PC-3 (cell line): ENCODE measurements around the gene HDAC11. TPM values are rescaled to one million over a fixed set of nuclear protein-coding genes. Genes with fewer than 3 reads are reported as not detected.
"Not testable (repeated sequence)": the region's sequence is repeated elsewhere in the genome, so short reads cannot be mapped to it uniquely, and the experiment has no call there.

Experiments
- ATAC-seq: fragments of 200-7000 bp; cut with Tn5 transposase; 2 replicates; pipeline ENCODE4 v1.9.1; 2020; ENCODE audit warnings: mild to moderate bottlenecking, moderate library complexity
- BruUV-seq: library from RNA; stranded (reverse); fragments of 400-500 nt; replicated peaks from 2 replicates; lab custom pipeline; 2021; lab: Mats Ljungman, UMichigan
- CTCF ChIA-PET: fragments of 300-600 bp; sonication (Branson Sonifier 250); formaldehyde crosslinking; loops from one replicate; lab custom pipeline; 2022; ENCODE audit warnings: antibody characterized with exemption; lab: Charles Lee
- POLR2A ChIA-PET: fragments of 300-600 bp; sonication (Branson Sonifier 250); formaldehyde crosslinking; loops from one replicate; lab custom pipeline; 2022; ENCODE audit warnings: antibody characterized with exemption; ENCODE audit not compliant: unreplicated experiment; lab: Charles Lee
- DNase-seq: peaks from one replicate; pipeline ENCODE4 v3.0.0-alpha.2; 2015
- H2AFZ ChIP-seq: fragments of 300-600 bp; sonication (generic); 2 replicates; pipeline ENCODE4 v1.6.0; 2016; ENCODE audit warnings: antibody characterized with exemption, low read length
- H3F3A ChIP-seq: fragments of 300-600 bp; sonication (generic); one replicate; pipeline ENCODE4 v1.6.0; 2017; ENCODE audit warnings: antibody characterized with exemption, low read length, control low read depth, mild to moderate bottlenecking; ENCODE audit not compliant: unreplicated experiment
- H3K27ac ChIP-seq: fragments of 300-600 bp; sonication (generic); 2 replicates; pipeline ENCODE4 v1.5.1; 2016; ENCODE audit warnings: mild to moderate bottlenecking, low read length
- H3K27me3 ChIP-seq: fragments of 300-600 bp; sonication (generic); 2 replicates; pipeline ENCODE4 v1.6.1; 2016; ENCODE audit warnings: low read length, mixed read lengths
- H3K36me3 ChIP-seq: fragments of 300-600 bp; sonication (generic); 2 replicates; pipeline ENCODE4 v1.6.1; 2016; ENCODE audit warnings: low read depth, mixed run types, low read length, mixed read lengths
- H3K4me1 ChIP-seq: fragments of 300-600 bp; sonication (generic); 2 replicates; pipeline ENCODE4 v1.5.1; 2016; ENCODE audit warnings: low read length; ENCODE audit not compliant: insufficient read depth
- H3K4me2 ChIP-seq: fragments of 300-600 bp; sonication (generic); 2 replicates; pipeline ENCODE4 v1.6.0; 2016; ENCODE audit warnings: low read length
- H3K4me3 ChIP-seq: fragments of 300-600 bp; sonication (generic); 2 replicates; pipeline ENCODE4 v1.5.1; 2016; ENCODE audit warnings: mild to moderate bottlenecking, low read length, mixed read lengths
- H3K79me2 ChIP-seq: fragments of 300-600 bp; sonication (generic); 2 replicates; pipeline ENCODE4 v1.6.1; 2017; ENCODE audit warnings: low read length, mixed read lengths
- H3K9ac ChIP-seq: fragments of 300-600 bp; sonication (generic); 2 replicates; pipeline ENCODE4 v1.6.0; 2016; ENCODE audit warnings: mild to moderate bottlenecking, low read length
- H3K9me2 ChIP-seq: fragments of 300-600 bp; sonication (generic); replicated peaks from 2 replicates; pipeline ENCODE4 v1.6.1; 2016; ENCODE audit warnings: mixed run types, low read length, mixed read lengths
- H3K9me3 ChIP-seq: fragments of 300-600 bp; sonication (generic); 2 replicates; pipeline ENCODE4 v1.6.1; 2016; ENCODE audit warnings: low read length, mixed read lengths
- H4K20me1 ChIP-seq: fragments of 300-600 bp; sonication (generic); 2 replicates; pipeline ENCODE4 v1.6.1; 2016; ENCODE audit warnings: low read length, mixed read lengths
- CTCF ChIP-seq: fragments of 300-600 bp; sonication (generic); conservative IDR thresholded peaks from 2 replicates; pipeline ENCODE4 v1.5.1; 2017; ENCODE audit warnings: antibody characterized with exemption, low read depth, mild to moderate bottlenecking, low read length
- EZH2 ChIP-seq: fragments of 300-600 bp; sonication (generic); IDR thresholded peaks from one replicate; pipeline ENCODE4 v1.6.1; 2017; ENCODE audit warnings: antibody characterized with exemption, mild to moderate bottlenecking, low read length; ENCODE audit not compliant: unreplicated experiment
- EZH2phosphoT487 ChIP-seq: fragments of 300-600 bp; sonication (generic); IDR thresholded peaks from 2 replicates; pipeline ENCODE4 v1.6.1; 2018; ENCODE audit warnings: mild to moderate bottlenecking, antibody characterized with exemption, low read length, borderline replicate concordance
- intact Hi-C: fragments of 100-400 bp; cut with micrococcal nuclease; formaldehyde crosslinking; loops from 2 replicates; pipeline ENCODE4 v1.9.0; 2023
- total RNA-seq: library from RNA; depleted of rRNA; stranded (reverse); fragments of >200 nt; gene quantifications from 2 replicates; pipeline ENCODE4 v1.2.3, GENCODE V29; 2014

Gene HDAC11
- total RNA-seq, 1 experiment from 2014 or later = 24.2 TPM

GRCh38 chr3:13497386-13497785, 17.3 kb downstream of the HDAC11 start:
- BruUV-seq = no TSS peak
- Histone ChIP-seq H3K4me1 (peaks cover 11% of the 10 kb centered on the region), H3K79me2 (no peaks in the 10 kb centered on the region), H3F3A (no peaks in the 10 kb centered on the region), H2AFZ (no peak overlapping the region), H3K9me3 (no peaks in the 10 kb centered on the region), H3K9ac (no peak overlapping the region), H3K4me3 (no peak overlapping the region), H3K9me2 (no peaks in the 10 kb centered on the region), H4K20me1 (no peaks in the 10 kb centered on the region), H3K27ac (no peak overlapping the region), H3K27me3 (no peaks in the 10 kb centered on the region), H3K4me2 (no peak overlapping the region), H3K36me3 (no peaks in the 10 kb centered on the region)
- DNase-seq = no peak
- TF ChIP-seq CTCF = no peak
- TF ChIP-seq EZH2 = no peak
- TF ChIP-seq EZH2phosphoT487 = no peak
- ATAC-seq = no peak
- ChIA-PET POLR2A (no interaction called here), CTCF (interaction anchor here (0.7 to 1.6 kb wide), 2 partner anchors 74 to 151 kb away, joined by 5 to 8 read pairs; no protein-coding TSS in a partner anchor)
- intact Hi-C loops = loop anchor here (2.0 kb wide), 2 partner anchors 39 to 387 kb away; no protein-coding TSS in a partner anchor

GRCh38 chr3:13498354-13499060, 18.4 kb downstream of the HDAC11 start:
- intact Hi-C loops = no loop called here
- Histone ChIP-seq H2AFZ (no peak overlapping the region), H3K27ac (no peak overlapping the region), H4K20me1 (no peaks in the 10 kb centered on the region), H3K9me3 (no peaks in the 10 kb centered on the region), H3K4me2 (no peak overlapping the region), H3K36me3 (no peaks in the 10 kb centered on the region), H3K9ac (no peak overlapping the region), H3K27me3 (no peaks in the 10 kb centered on the region), H3K4me3 (no peak overlapping the region), H3K4me1 (peaks cover 11% of the 10 kb centered on the region), H3K9me2 (no peaks in the 10 kb centered on the region), H3K79me2 (no peaks in the 10 kb centered on the region), H3F3A (no peaks in the 10 kb centered on the region)
- no peak for DNase-seq
- ATAC-seq = no peak
- TF ChIP-seq CTCF = no peak
- TF ChIP-seq EZH2phosphoT487 = no peak
- TF ChIP-seq EZH2 = no peak
- ChIA-PET CTCF (interaction anchor here (1.1 to 1.6 kb wide), 2 partner anchors 149 to 157 kb away, joined by 6 to 8 read pairs; no protein-coding TSS in a partner anchor), POLR2A (no interaction called here)
- BruUV-seq = no TSS peak

GRCh38 chr3:13499246-13499645, 19.1 kb downstream of the HDAC11 start:
- H3K9ac ChIP-seq, DNase-seq, H3K79me2 ChIP-seq, H3K4me2 ChIP-seq, H3F3A ChIP-seq, H3K9me3 ChIP-seq, CTCF ChIA-PET, H2AFZ ChIP-seq, intact Hi-C loops, ATAC-seq, H3K9me2 ChIP-seq, H3K27me3 ChIP-seq, H3K36me3 ChIP-seq, H4K20me1 ChIP-seq, H3K4me3 ChIP-seq, H3K27ac ChIP-seq, BruUV-seq: not testable (repeated sequence)
- POLR2A ChIA-PET = interaction anchor here (0.6 kb wide), 1 partner anchor 147 kb away, joined by 12 read pairs; no protein-coding TSS in a partner anchor
- H3K4me1 ChIP-seq = peaks cover 18% of the 10 kb centered on the region
